ENCODE data around the gene SCTR. TPM values are rescaled to one million over a fixed set of nuclear protein-coding genes. Genes with fewer than 3 reads are reported as not detected.

SCTR gene
- total and polyA plus RNA-seq, 2 of the 8 experiments (the other 6 are each of a cell fraction or from before 2014, with no cell fraction given), result 0.15 TPM; not detected in 1

DNA sequence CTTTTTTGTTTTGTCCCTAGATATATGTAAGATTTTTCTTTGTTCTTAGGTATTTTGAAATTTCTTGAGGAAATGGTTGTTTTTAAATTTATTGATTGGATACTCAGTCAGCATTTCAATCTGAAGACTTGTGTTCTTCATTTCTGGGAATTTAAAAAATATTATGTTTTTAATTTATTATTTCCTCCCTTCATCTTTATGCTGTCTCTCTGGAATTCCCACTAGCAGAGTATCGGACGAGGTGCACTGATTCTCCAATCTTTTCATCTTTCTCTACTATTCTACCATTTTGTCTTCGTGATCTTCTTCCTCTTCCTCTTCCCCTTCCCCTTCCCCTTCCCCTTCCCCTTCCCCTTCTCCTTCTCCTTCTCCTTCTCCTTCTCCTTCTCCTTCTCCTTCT is 12.3 kb downstream of the SCTR start:
- Histone ChIP-seq H3K27me3 (replicated peaks in 1 of 4; ENCODE audit: control insufficient read depth in 3 of 4, extremely low read depth in 1 of 4, insufficient read depth in 3 of 4, low read length in 3 of 4) (no peaks in the 10 kb centered on the region), H3K9me3 (ENCODE audit: insufficient read depth in 2 of 2, low read depth in 1 of 2, low read length in 1 of 2) (no peaks in the 10 kb centered on the region), H4K91ac (replicated peaks; ENCODE audit: insufficient read length, low read length) (no peak overlapping the region), H2BK120ac (replicated peaks; ENCODE audit: low read depth, low read length) (no peak overlapping the region), H3K9ac (replicated peaks in 1 of 4; ENCODE audit: extremely low read depth in 1 of 4, low read depth in 3 of 4, low read length in 3 of 4) (no peak overlapping the region), H3K18ac (ENCODE audit: extremely low read depth, low read length) (no peak overlapping the region), H2BK12ac (ENCODE audit: low read depth, low read length) (no peak overlapping the region), H2BK20ac (ENCODE audit: low read length) (no peak overlapping the region), H3K23ac (ENCODE audit: insufficient read length) (no peak overlapping the region), H3K4me2 (ENCODE audit: insufficient read depth in 1 of 2, low read depth in 2 of 2, low read length in 2 of 2) (no peak overlapping the region), H2AFZ (ENCODE audit: low read length) (no peak overlapping the region), H3K14ac (ENCODE audit: insufficient read length) (no peak overlapping the region), H4K5ac (ENCODE audit: insufficient read length, low read depth, low read length) (no peak overlapping the region), H2AK5ac (ENCODE audit: low read depth, low read length) (no peak overlapping the region), H2BK5ac (ENCODE audit: low read depth, low read length) (no peak overlapping the region), H3K4me1 (replicated peaks in 1 of 4; ENCODE audit: control insufficient read depth in 3 of 4, insufficient read depth in 4 of 4, low read length in 3 of 4) (no peaks in the 10 kb centered on the region), H3K4me3 (ENCODE audit: extremely low read depth in 1 of 4, insufficient read depth in 2 of 4, low read depth in 3 of 4, low read length in 4 of 4) (no peak overlapping the region), H4K20me1 (replicated peaks in 1 of 2; ENCODE audit: control insufficient read depth in 1 of 2, insufficient read depth in 2 of 2, low read length in 2 of 2) (no peaks in the 10 kb centered on the region), H3K79me2 (ENCODE audit: control insufficient read depth in 1 of 2, insufficient read depth in 2 of 2, low read length in 2 of 2) (no peaks in the 10 kb centered on the region), H3K23me2 (ENCODE audit: low read depth, low read length) (no peaks in the 10 kb centered on the region), H3K4ac (replicated peaks; ENCODE audit: insufficient read length, low read depth, low read length) (no peak overlapping the region), H4K8ac (ENCODE audit: extremely low read depth, insufficient read depth, low read length) (no peak overlapping the region), H3K36me3 (ENCODE audit: control insufficient read depth in 2 of 4, insufficient read depth in 4 of 4, low read length in 3 of 4) (no peaks in the 10 kb centered on the region), H3K79me1 (ENCODE audit: low read depth, low read length) (no peaks in the 10 kb centered on the region), H2BK15ac (ENCODE audit: low read length) (no peak overlapping the region), H3K27ac (ENCODE audit: low read depth, low read length) (no peak overlapping the region), H3K56ac (replicated peaks; ENCODE audit: insufficient read length, low read depth, low read length) (no peak overlapping the region)
- CTCF ChIA-PET (ENCODE audit: partially characterized antibody), result no interaction called here
- FAIRE-seq, result no peak
- POLR2A ChIA-PET (ENCODE audit: partially characterized antibody), result no interaction called here
- DNase-seq (ENCODE audit: low read depth in 1 of 2, low spot score in 2 of 2), result no peak
- TF ChIP-seq RXRA (IDR thresholded peaks at IDR 0.05; ENCODE audit: insufficient read depth, low read depth, low read length), result no peak
- TF ChIP-seq CEBPB (IDR thresholded peaks at IDR 0.05; ENCODE audit: low read depth, low read length), result no peak
- TF ChIP-seq CREB1 (IDR thresholded peaks at IDR 0.05), result no peak
- TF ChIP-seq EZH2 (IDR thresholded peaks at IDR 0.05; ENCODE audit: low read depth, low read length, severe bottlenecking), result no peak
- TF ChIP-seq, protein P1, sequence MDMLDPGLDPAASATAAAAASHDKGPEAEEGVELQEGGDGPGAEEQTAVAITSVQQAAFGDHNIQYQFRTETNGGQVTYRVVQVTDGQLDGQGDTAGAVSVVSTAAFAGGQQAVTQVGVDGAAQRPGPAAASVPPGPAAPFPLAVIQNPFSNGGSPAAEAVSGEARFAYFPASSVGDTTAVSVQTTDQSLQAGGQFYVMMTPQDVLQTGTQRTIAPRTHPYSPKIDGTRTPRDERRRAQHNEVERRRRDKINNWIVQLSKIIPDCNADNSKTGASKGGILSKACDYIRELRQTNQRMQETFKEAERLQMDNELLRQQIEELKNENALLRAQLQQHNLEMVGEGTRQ (IDR thresholded peaks at IDR 0.05; ENCODE audit: low read length), result no peak
- no peak for TF ChIP-seq SIN3A (conservative IDR thresholded peaks at IDR 0.05 in 1 of 2, IDR thresholded peaks at IDR 0.05 in 1 of 2; ENCODE audit: low read depth in 1 of 2, low read length in 2 of 2)
- TF ChIP-seq POU5F1 (IDR thresholded peaks at IDR 0.05; ENCODE audit: low read depth, low read length), result no peak
- TF ChIP-seq SP4 (IDR thresholded peaks at IDR 0.05; ENCODE audit: low read length), result no peak
- no peak for TF ChIP-seq POLR2AphosphoS5 (IDR thresholded peaks at IDR 0.05; ENCODE audit: low read depth, low read length)
- no peak for TF ChIP-seq SRF (IDR thresholded peaks at IDR 0.05; ENCODE audit: low read depth, low read length)
- TF ChIP-seq CBX5 (IDR thresholded peaks at IDR 0.05; ENCODE audit: low read depth, low read length), result no peak
- WGBS, 2 experiments (ENCODE audit: extremely low coverage in 1 of 2, insufficient coverage in 1 of 2, insufficient read length in 1 of 2, insufficient replicate concordance in 2 of 2, low coverage in 1 of 2, low lambda C conversion rate in 2 of 2, missing lambda C conversion rate in 1 of 2), result 87% methylated on average over 3 of the region's 3 CpGs; no CpG with 5 or more reads in 1 of the 2 experiments

All from H1 (cell line).